Measurements from ENCODE around the gene TLE4.

Gene TLE4

GRCh38 chr9:79670269-79670961 lies 98.7 kb downstream of the TLE4 start:
- no peak for TF ChIP-seq GABPA (IDR thresholded peaks at IDR 0.05; ENCODE audit: low read depth)
- TF ChIP-seq POLR2AphosphoS5 (IDR thresholded peaks at IDR 0.05; ENCODE audit: low read depth) = no peak
- no peak for TF ChIP-seq CTCF (IDR thresholded peaks at IDR 0.05; ENCODE audit: insufficient read depth, low read length)
- no peak for TF ChIP-seq REST (IDR thresholded peaks at IDR 0.05; ENCODE audit: insufficient replicate concordance, low read depth)
- TF ChIP-seq SPI1 (IDR thresholded peaks at IDR 0.05; ENCODE audit: borderline replicate concordance, low read depth) = no peak
- Histone ChIP-seq H3K27ac (replicated peaks) (no peak overlapping the region), H3K27me3 (ENCODE audit: insufficient read depth, poor library complexity, severe bottlenecking) (no peaks in the 10 kb centered on the region), H3K4me3 (replicated peaks; ENCODE audit: insufficient read depth, low read length) (no peak overlapping the region)
- no peak for DNase-seq (ENCODE audit: low read depth in 1 of 2, low spot score in 1 of 2)

- no peak for DNase-seq (ENCODE audit: low read depth in 1 of 2, low spot score in 1 of 2)
- H3K27me3 ChIP-seq (ENCODE audit: insufficient read depth, poor library complexity, severe bottlenecking) = no peaks in the 10 kb centered on the region
- H3K27ac ChIP-seq (replicated peaks) = no peak overlapping the region
- H3K4me3 ChIP-seq (replicated peaks; ENCODE audit: insufficient read depth, low read length) = no peak overlapping the region
- no peak for TF ChIP-seq REST (IDR thresholded peaks at IDR 0.05; ENCODE audit: insufficient replicate concordance, low read depth)
- TF ChIP-seq CTCF (IDR thresholded peaks at IDR 0.05; ENCODE audit: insufficient read depth, low read length) = no peak
- TF ChIP-seq POLR2AphosphoS5 (IDR thresholded peaks at IDR 0.05; ENCODE audit: low read depth) = no peak
- no peak for TF ChIP-seq SPI1 (IDR thresholded peaks at IDR 0.05; ENCODE audit: borderline replicate concordance, low read depth)
- TF ChIP-seq GABPA (IDR thresholded peaks at IDR 0.05; ENCODE audit: low read depth) = no peak
Observed at GRCh38 chr9:79671558-79671957, 99.8 kb downstream of the TLE4 start.

- no peak overlapping the region for H3K4me3 ChIP-seq (replicated peaks; ENCODE audit: insufficient read depth, low read length)
- no peaks in the 10 kb centered on the region for H3K27me3 ChIP-seq (ENCODE audit: insufficient read depth, poor library complexity, severe bottlenecking)
- H3K27ac ChIP-seq (replicated peaks) = no peak overlapping the region
- TF ChIP-seq GABPA (IDR thresholded peaks at IDR 0.05; ENCODE audit: low read depth) = no peak
- 0 out of 2 replicates have a peak, but pooled peaks have one; percentile 12 for TF ChIP-seq SPI1 (IDR thresholded peaks at IDR 0.05; ENCODE audit: borderline replicate concordance, low read depth)
- no peak for DNase-seq (ENCODE audit: low read depth in 1 of 2, low spot score in 1 of 2)
Observed at GRCh38 chr9:79672236-79672635, 100.5 kb downstream of the TLE4 start.

GRCh38 chr9:79672891-79673290 lies 101.1 kb downstream of the TLE4 start:
- TF ChIP-seq POLR2AphosphoS5 (IDR thresholded peaks at IDR 0.05; ENCODE audit: low read depth) (no peak), SPI1 (IDR thresholded peaks at IDR 0.05; ENCODE audit: borderline replicate concordance, low read depth) (no peak), GABPA (IDR thresholded peaks at IDR 0.05; ENCODE audit: low read depth) (no peak), REST (IDR thresholded peaks at IDR 0.05; ENCODE audit: insufficient replicate concordance, low read depth) (no peak), CTCF (IDR thresholded peaks at IDR 0.05; ENCODE audit: insufficient read depth, low read length) (no peak)
- Histone ChIP-seq H3K27ac (replicated peaks) (no peak overlapping the region), H3K4me3 (replicated peaks; ENCODE audit: insufficient read depth, low read length) (no peak overlapping the region), H3K27me3 (ENCODE audit: insufficient read depth, poor library complexity, severe bottlenecking) (no peaks in the 10 kb centered on the region)
- DNase-seq (ENCODE audit: low read depth in 1 of 2, low spot score in 1 of 2) = no peak

Data from HL-60 (cell line).